Progenitor cell of endocrine pancreas (in vitro differentiated cells): ENCODE results near the gene POLR2L. TPM values are rescaled to one million over a fixed set of nuclear protein-coding genes. Genes with fewer than 3 reads are reported as not detected.
A peak's percentile ranks its signal among the peaks of the same experiment; 100 is the strongest.

ENCODE experiments used
- DNase-seq: peaks from one replicate; pipeline ENCODE4 v3.0.0; 2021; ENCODE audit warnings: low spot score; ENCODE audit not compliant: unreplicated experiment
- H3K27ac Mint-ChIP-seq: 2 replicates; pipeline ENCODE4 v1.8.0; 2021; ENCODE audit warnings: mild to moderate bottlenecking, moderate library complexity, mixed read lengths
- H3K27me3 Mint-ChIP-seq: 2 replicates; pipeline ENCODE4 v1.8.0; 2021; ENCODE audit warnings: mixed read lengths
- H3K36me3 Mint-ChIP-seq: 2 replicates; pipeline ENCODE4 v1.8.0; 2022; ENCODE audit warnings: mixed read lengths; ENCODE audit not compliant: insufficient read depth
- H3K4me1 Mint-ChIP-seq: 2 replicates; pipeline ENCODE4 v1.8.0; 2021; ENCODE audit warnings: low read depth, mixed read lengths
- H3K4me3 Mint-ChIP-seq: 2 replicates; pipeline ENCODE4 v1.8.0; 2021; ENCODE audit warnings: low read depth, mild to moderate bottlenecking, moderate library complexity, mixed read lengths
- H3K9me3 Mint-ChIP-seq: 2 replicates; pipeline ENCODE4 v1.8.0; 2021; ENCODE audit warnings: low read depth, mixed read lengths
- CTCF ChIP-seq: fragments of 200-600 bp; sonication (generic); IDR thresholded peaks from one replicate; pipeline ENCODE4 v1.5.0; 2021; ENCODE audit warnings: antibody characterized with exemption, mild to moderate bottlenecking; ENCODE audit not compliant: unreplicated experiment
- total RNA-seq: library from RNA; stranded (reverse); gene quantifications from 2 replicates; pipeline ENCODE4 v1.2.1, GENCODE V29; 2021

Gene POLR2L
- total RNA-seq, 1 donor from 2014 or later = 97.9 TPM

DNA sequence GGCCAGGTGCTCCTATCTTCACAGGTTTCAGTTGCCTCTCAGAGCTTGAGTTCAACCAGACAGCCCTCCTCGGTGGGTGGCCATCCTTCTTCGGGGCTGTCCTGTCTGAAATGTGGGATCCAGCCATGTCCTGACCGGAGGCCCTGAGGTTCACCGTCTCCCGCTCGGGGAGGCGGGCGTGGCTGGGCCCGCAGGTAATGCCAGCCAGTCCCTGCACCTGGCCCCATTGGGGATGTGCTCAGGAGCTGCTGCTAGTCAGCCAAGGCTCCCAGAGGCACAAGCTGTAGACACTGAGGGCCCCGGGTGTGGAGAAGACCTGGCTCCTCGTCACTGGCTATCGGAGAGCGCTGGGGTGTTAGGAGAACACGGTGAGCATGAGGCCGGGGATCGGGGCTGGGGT, 32.9 kb upstream of the POLR2L start:
- H3K9me3 Mint-ChIP-seq = no peaks in the 10 kb centered on the region
- no peak for DNase-seq
- H3K27ac Mint-ChIP-seq = no peak overlapping the region
- H3K4me1 Mint-ChIP-seq = no peaks in the 10 kb centered on the region
- TF ChIP-seq CTCF = no peak
- H3K4me3 Mint-ChIP-seq = no peak overlapping the region
- H3K27me3 Mint-ChIP-seq = no peaks in the 10 kb centered on the region
- peaks cover 8% of the 10 kb centered on the region for H3K36me3 Mint-ChIP-seq

GRCh38 chr11:873706-874105, 31.4 kb upstream of the POLR2L start:
- no peak overlapping the region for H3K27ac Mint-ChIP-seq
- H3K9me3 Mint-ChIP-seq = no peaks in the 10 kb centered on the region
- no peak for TF ChIP-seq CTCF
- no peaks in the 10 kb centered on the region for H3K4me1 Mint-ChIP-seq
- no peak for DNase-seq
- H3K27me3 Mint-ChIP-seq = no peaks in the 10 kb centered on the region
- H3K4me3 Mint-ChIP-seq = no peak overlapping the region
- peaks cover 6% of the 10 kb centered on the region for H3K36me3 Mint-ChIP-seq

- Mint-ChIP-seq H3K36me3 (peaks cover 6% of the 10 kb centered on the region), H3K4me3 (no peak overlapping the region), H3K9me3 (no peaks in the 10 kb centered on the region), H3K27me3 (no peaks in the 10 kb centered on the region), H3K27ac (no peak overlapping the region), H3K4me1 (no peaks in the 10 kb centered on the region)
- no peak for DNase-seq
- TF ChIP-seq CTCF = no peak
Observed at GRCh38 chr11:872799-873198, 30.5 kb upstream of the POLR2L start.

DNA sequence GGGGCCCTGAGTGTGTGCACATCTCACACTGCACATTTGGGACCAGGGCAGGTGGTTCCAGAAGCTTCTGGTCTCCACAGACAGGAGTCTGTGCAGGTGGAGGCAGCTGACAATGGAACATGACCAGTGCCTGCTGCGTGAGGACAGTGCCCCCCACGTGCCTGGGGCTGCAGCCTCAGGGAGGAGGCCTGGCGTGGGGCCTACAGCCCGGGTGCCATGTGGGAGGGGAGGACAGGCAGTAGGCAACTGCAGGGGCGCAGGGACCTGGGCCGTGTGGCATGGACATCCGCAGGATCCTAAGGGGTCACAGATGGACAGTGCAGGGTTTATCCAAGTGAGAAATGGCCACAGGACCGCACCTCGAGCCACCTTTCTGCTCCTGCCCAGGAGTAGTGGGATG, 29.1 kb upstream of the POLR2L start:
- Mint-ChIP-seq H3K36me3 (peaks cover 6% of the 10 kb centered on the region), H3K27ac (no peak overlapping the region), H3K9me3 (no peaks in the 10 kb centered on the region), H3K4me1 (no peaks in the 10 kb centered on the region), H3K4me3 (no peak overlapping the region), H3K27me3 (no peaks in the 10 kb centered on the region)
- no peak for TF ChIP-seq CTCF
- DNase-seq = no peak

DNA sequence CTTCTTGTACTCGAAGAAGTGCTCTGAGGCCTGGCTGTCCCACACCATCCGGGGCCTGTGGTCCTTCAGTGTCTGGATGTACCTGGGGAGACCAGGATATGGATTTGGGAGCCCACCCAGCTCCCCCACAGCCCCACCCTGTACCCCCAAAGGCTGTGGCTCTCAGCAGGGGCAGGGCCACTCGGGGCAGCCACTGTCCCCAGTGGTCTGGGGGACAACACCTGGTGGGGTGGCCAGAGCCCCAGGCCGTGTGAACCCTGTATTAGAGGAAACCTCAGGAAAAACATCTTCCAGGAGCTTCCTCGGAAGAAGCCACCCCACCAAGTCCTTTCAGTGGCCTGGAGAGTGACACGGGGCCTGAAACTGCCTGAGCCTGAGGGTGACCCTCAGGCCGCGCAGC, 28.1 kb upstream of the POLR2L start:
- Mint-ChIP-seq H3K9me3 (no peaks in the 10 kb centered on the region), H3K27ac (no peak overlapping the region), H3K27me3 (no peaks in the 10 kb centered on the region), H3K36me3 (peaks cover 4% of the 10 kb centered on the region), H3K4me1 (no peaks in the 10 kb centered on the region), H3K4me3 (no peak overlapping the region)
- DNase-seq = no peak
- TF ChIP-seq CTCF = peak; percentile 9
